ENCODE data around the gene UBTD1.

DNA sequence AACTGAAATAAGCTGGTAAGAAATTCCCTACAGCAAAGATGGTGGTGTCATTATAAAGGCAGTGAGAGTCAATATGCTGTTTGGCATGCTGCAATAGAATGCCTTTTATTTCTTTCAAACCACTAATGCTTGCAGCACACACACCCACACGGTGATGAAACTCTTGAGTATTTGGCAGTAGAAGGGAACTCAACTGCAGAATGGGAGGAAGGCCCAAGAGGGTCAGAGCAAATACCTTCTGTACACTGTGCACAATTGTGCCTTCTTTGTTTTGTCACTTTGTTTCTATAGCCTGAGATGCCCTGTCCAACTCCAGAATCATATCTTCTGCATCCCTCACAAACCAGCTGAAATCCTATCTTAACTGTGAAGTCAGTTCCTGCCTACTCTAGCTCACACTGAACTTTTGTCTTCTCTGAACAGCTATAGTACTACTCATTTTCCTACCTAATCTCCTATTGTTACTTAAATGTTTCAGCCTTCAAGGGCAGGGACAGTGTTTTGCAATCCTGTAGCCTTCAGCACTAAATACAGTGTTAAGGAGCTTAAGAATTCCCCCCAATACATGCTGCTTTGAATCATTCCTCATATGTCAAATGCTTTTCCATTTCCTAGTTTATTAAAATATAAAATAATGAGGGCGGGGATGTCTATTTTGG is 22.7 kb upstream of the UBTD1 start:
- TF ChIP-seq, protein P1, sequence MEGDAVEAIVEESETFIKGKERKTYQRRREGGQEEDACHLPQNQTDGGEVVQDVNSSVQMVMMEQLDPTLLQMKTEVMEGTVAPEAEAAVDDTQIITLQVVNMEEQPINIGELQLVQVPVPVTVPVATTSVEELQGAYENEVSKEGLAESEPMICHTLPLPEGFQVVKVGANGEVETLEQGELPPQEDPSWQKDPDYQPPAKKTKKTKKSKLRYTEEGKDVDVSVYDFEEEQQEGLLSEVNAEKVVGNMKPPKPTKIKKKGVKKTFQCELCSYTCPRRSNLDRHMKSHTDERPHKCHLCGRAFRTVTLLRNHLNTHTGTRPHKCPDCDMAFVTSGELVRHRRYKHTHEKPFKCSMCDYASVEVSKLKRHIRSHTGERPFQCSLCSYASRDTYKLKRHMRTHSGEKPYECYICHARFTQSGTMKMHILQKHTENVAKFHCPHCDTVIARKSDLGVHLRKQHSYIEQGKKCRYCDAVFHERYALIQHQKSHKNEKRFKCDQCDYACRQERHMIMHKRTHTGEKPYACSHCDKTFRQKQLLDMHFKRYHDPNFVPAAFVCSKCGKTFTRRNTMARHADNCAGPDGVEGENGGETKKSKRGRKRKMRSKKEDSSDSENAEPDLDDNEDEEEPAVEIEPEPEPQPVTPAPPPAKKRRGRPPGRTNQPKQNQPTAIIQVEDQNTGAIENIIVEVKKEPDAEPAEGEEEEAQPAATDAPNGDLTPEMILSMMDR (IDR thresholded peaks at IDR 0.05) = no peak
- TF ChIP-seq POLR2A (IDR thresholded peaks at IDR 0.05) = no peak
